ENCODE measurements around the gene FUT3.
"Not testable (repeated sequence)": the region's sequence is repeated elsewhere in the genome, so short reads cannot be mapped to it uniquely, and the experiment has no call there.

Gene FUT3

GRCh38 chr19:5877882-5878281, 26.6 kb upstream of the FUT3 start:
- Histone ChIP-seq H3K4me3 (IDR thresholded peaks at IDR 0.05; ENCODE audit: insufficient read depth, low read depth, low read length) (no peak overlapping the region), H3K27ac (no peak overlapping the region), H3K4me2 (no peak overlapping the region)

GRCh38 chr19:5877427-5877826, 26.2 kb upstream of the FUT3 start:
- no peak overlapping the region for H3K4me3 ChIP-seq (IDR thresholded peaks at IDR 0.05; ENCODE audit: insufficient read depth, low read depth, low read length)
- H3K4me2 ChIP-seq, result no peak overlapping the region
- no peak overlapping the region for H3K9ac ChIP-seq
- no peak overlapping the region for H3K27ac ChIP-seq
- no peaks in the 10 kb centered on the region for H4K20me1 ChIP-seq (ENCODE audit: insufficient read depth)
- no peaks in the 10 kb centered on the region for H3K79me2 ChIP-seq (ENCODE audit: insufficient read depth, low read depth)
- no peak for TF ChIP-seq CTCF (conservative IDR thresholded peaks at IDR 0.05; ENCODE audit: low read depth, low read length)
- H3K4me1 ChIP-seq (ENCODE audit: low read depth, poor library complexity, severe bottlenecking), result no peaks in the 10 kb centered on the region
- no peaks in the 10 kb centered on the region for H3K36me3 ChIP-seq (ENCODE audit: insufficient read depth)
- H2AFZ ChIP-seq (ENCODE audit: low read depth), result no peak overlapping the region
- H3K27me3 ChIP-seq (ENCODE audit: insufficient read depth, low read depth), result peaks cover 35% of the 10 kb centered on the region

More at GRCh38 chr19:5877882-5878281, 26.6 kb upstream of the FUT3 start:
- Histone ChIP-seq H3K36me3 (ENCODE audit: insufficient read depth) (no peaks in the 10 kb centered on the region), H2AFZ (ENCODE audit: low read depth) (no peak overlapping the region), H3K79me2 (ENCODE audit: insufficient read depth, low read depth) (no peaks in the 10 kb centered on the region), H3K4me1 (ENCODE audit: low read depth, poor library complexity, severe bottlenecking) (no peaks in the 10 kb centered on the region), H3K9ac (no peak overlapping the region), H3K27me3 (ENCODE audit: insufficient read depth, low read depth) (peaks cover 37% of the 10 kb centered on the region), H4K20me1 (ENCODE audit: insufficient read depth) (no peaks in the 10 kb centered on the region)
- no peak for TF ChIP-seq CTCF (conservative IDR thresholded peaks at IDR 0.05; ENCODE audit: low read depth, low read length)

- H3K4me1 ChIP-seq (ENCODE audit: low read depth, poor library complexity, severe bottlenecking), result not testable (repeated sequence)
Measured at GRCh38 chr19:5874496-5874895, 23.2 kb upstream of the FUT3 start.

GRCh38 chr19:5873617-5874199, 22.5 kb upstream of the FUT3 start:
- no peak overlapping the region for H3K27ac ChIP-seq
- no peak overlapping the region for H3K4me3 ChIP-seq (IDR thresholded peaks at IDR 0.05; ENCODE audit: insufficient read depth, low read depth, low read length)
- H3K36me3 ChIP-seq (ENCODE audit: insufficient read depth), result no peaks in the 10 kb centered on the region
- no peaks in the 10 kb centered on the region for H4K20me1 ChIP-seq (ENCODE audit: insufficient read depth)
- TF ChIP-seq CTCF (conservative IDR thresholded peaks at IDR 0.05; ENCODE audit: low read depth, low read length), result no peak
- no peak overlapping the region for H3K9ac ChIP-seq
- H3K79me2 ChIP-seq (ENCODE audit: insufficient read depth, low read depth), result no peaks in the 10 kb centered on the region
- no peak overlapping the region for H2AFZ ChIP-seq (ENCODE audit: low read depth)
- H3K4me2 ChIP-seq, result no peak overlapping the region
- peaks cover 12% of the 10 kb centered on the region; the same call in 1 of the 2 replicates for H3K27me3 ChIP-seq (ENCODE audit: insufficient read depth, low read depth)
- H3K4me1 ChIP-seq (ENCODE audit: low read depth, poor library complexity, severe bottlenecking), result no peaks in the 10 kb centered on the region

More at GRCh38 chr19:5874496-5874895, 23.2 kb upstream of the FUT3 start:
- not testable (repeated sequence) for H4K20me1 ChIP-seq (ENCODE audit: insufficient read depth); H2AFZ ChIP-seq (ENCODE audit: low read depth); H3K9ac ChIP-seq; H3K27ac ChIP-seq; H3K4me3 ChIP-seq (IDR thresholded peaks at IDR 0.05; ENCODE audit: insufficient read depth, low read depth, low read length); H3K4me2 ChIP-seq; H3K36me3 ChIP-seq (ENCODE audit: insufficient read depth); H3K79me2 ChIP-seq (ENCODE audit: insufficient read depth, low read depth)
- H3K27me3 ChIP-seq (ENCODE audit: insufficient read depth, low read depth), result peaks cover 20% of the 10 kb centered on the region; the same call in 1 of the 2 replicates

GRCh38 chr19:5870986-5871394, 19.7 kb upstream of the FUT3 start:
- Histone ChIP-seq H3K4me1 (ENCODE audit: low read depth, poor library complexity, severe bottlenecking) (no peaks in the 10 kb centered on the region), H3K27me3 (ENCODE audit: insufficient read depth, low read depth) (peaks cover 15% of the 10 kb centered on the region; the same call in 1 of the 2 replicates), H3K4me3 (IDR thresholded peaks at IDR 0.05; ENCODE audit: insufficient read depth, low read depth, low read length) (no peak overlapping the region), H3K4me2 (no peak overlapping the region), H3K9ac (no peak overlapping the region), H4K20me1 (ENCODE audit: insufficient read depth) (no peaks in the 10 kb centered on the region), H3K36me3 (ENCODE audit: insufficient read depth) (no peaks in the 10 kb centered on the region), H2AFZ (ENCODE audit: low read depth) (no peak overlapping the region), H3K27ac (no peak overlapping the region), H3K79me2 (ENCODE audit: insufficient read depth, low read depth) (no peaks in the 10 kb centered on the region)
- no peak for TF ChIP-seq CTCF (conservative IDR thresholded peaks at IDR 0.05; ENCODE audit: low read depth, low read length)
